Heart left ventricle (tissue), 16 donors: ENCODE measurements around the gene WWOX. TPM values are rescaled to one million over a fixed set of nuclear protein-coding genes. Genes with fewer than 3 reads are reported as not detected.

Source experiments
- ATAC-seq, 4 donors: fragments of 200-7000 bp; cut with Tn5 transposase; one replicate each; pipeline ENCODE4 v1.9.1; 2020 to 2022; ENCODE audit warnings: moderate library complexity in 4 of 4, mild to moderate bottlenecking in 3 of 4, moderate number of reproducible peaks in 1 of 4
- DNase-seq, 5 donors: peaks; one replicate each; pipeline ENCODE4 v3.0.0-alpha.2; 2020
- H3K27ac ChIP-seq, 12 donors: fragments of 200-600 bp; sonication (generic) in 4 of 12; one replicate each; pipeline versions ENCODE4 v1.5.0 to v1.8.0; 2016 to 2022; ENCODE audit warnings: mild to moderate bottlenecking in 2 of 12
- H3K27me3 ChIP-seq, 9 donors: fragments of 200-600 bp; sonication (generic) in 2 of 9; one replicate each; pipeline versions ENCODE4 v1.5.1 to v1.8.0; 2016 to 2022; ENCODE audit warnings: mild to moderate bottlenecking in 3 of 9
- H3K36me3 ChIP-seq, 9 donors: fragments of 200-600 bp; sonication (generic) in 2 of 9; one replicate each; pipeline versions ENCODE4 v1.5.0 to v1.8.0; 2018 to 2022; ENCODE audit warnings: mild to moderate bottlenecking in 2 of 9
- H3K4me1 ChIP-seq, 12 donors: fragments of 200-600 bp; sonication (generic) in 4 of 12; one replicate each; pipeline versions ENCODE4 v1.5.0 to v1.8.0; 2016 to 2022; ENCODE audit warnings: mild to moderate bottlenecking in 3 of 12
- H3K4me3 ChIP-seq, 12 donors: fragments of 200-600 bp; sonication (generic) in 4 of 12; one replicate each; pipeline versions ENCODE4 v1.5.0 to v1.8.0; 2017 to 2022; ENCODE audit warnings: mild to moderate bottlenecking in 9 of 12, moderate library complexity in 4 of 12
- H3K9me3 ChIP-seq, 12 donors: fragments of 200-600 bp; sonication (generic) in 4 of 12; one replicate each; pipeline versions ENCODE4 v1.5.0 to v1.8.0; 2016 to 2022; ENCODE audit warnings: mild to moderate bottlenecking in 1 of 12
- CTCF ChIP-seq, 12 donors: fragments of 200-600 bp; sonication (generic) in 4 of 12; IDR thresholded peaks; one replicate each; pipeline versions ENCODE4 v1.5.0 to v1.8.0; 2018 to 2022; ENCODE audit warnings: antibody characterized with exemption in 12 of 12, mild to moderate bottlenecking in 5 of 12
- POLR2A ChIP-seq, 2 donors: fragments of 450-650 bp; IDR thresholded peaks; one replicate each; pipeline ENCODE4 v1.6.1; 2017; ENCODE audit warnings: antibody characterized with exemption in 2 of 2, mild to moderate bottlenecking in 2 of 2, moderate library complexity in 2 of 2
- WGBS, 4 donors: extraction: QIAGEN DNeasy Blood & Tissue Kit in 2 of 4; methylation state at CpG; one replicate each; pipeline versions ENCODE4 v1.1.5 to v1.1.7; 2013 to 2018; 5-methylcytosine and 5-hydroxymethylcytosine counted together
- intact Hi-C, 10 donors: fragments of 100-400 bp; cut with DNase I; formaldehyde crosslinking; loops; one replicate each; pipeline versions ENCODE4 v1.11.1 to v1.14.2; 2022
- polyA plus RNA-seq, 2 donors: library from polyadenylated mRNA; stranded (reverse); fragments of 200-250 nt; gene quantifications; one replicate each; pipeline ENCODE4 v1.2.3, GENCODE V29; 2013
- total RNA-seq, 9 donors: library from RNA; depleted of rRNA in 2 of 9; stranded (reverse); fragments of >200 nt in 2 of 9; fragmentation: NEBNext Ultra II Directional in 3 of 9; extraction: Animal tissue kit (Norgen Biotek cat#: 25700) in 3 of 9; gene quantifications; one replicate each; pipeline versions ENCODE4 v1.1.0 to v1.2.4, GENCODE V29; 2016 to 2023
- donor health status: ischemic (EF 13 %, LVEDD 7.1; RV severe dilation, severe dysfunction).
- donor health status: healthy with polysubstance abuse.
- donor health status: DM: no; HTN: yes; CAD: no.
- donor health status: DM: no; HTN: no; CAD: no.
- donor health status: ischemic (EF 25% LVEDD 6.9; RV normal size, moderate dysfunction).
- donor health status: ischemic (EF 25% LVEDD 5.7; RV mildly dilated, moderate dysfunction).
- donor health status: healthy.
- donor health status: DM: yes; HTN: yes; CAD: no.
- donor health status: ischemic (EF 35%, LVEDD 5.7; RV mildly dilated, moderate dysfunction).
- donor health status: nonischemic (EF 11% LVEDD 7.7; RV severe dilation, severe dysfunction).
- donor health status: DM: yes; HTN: yes; CAD: no.
- donor health status: PGD.
- donor health status: ischemic (EF 29% LVEDD 5.4; RV normal size, mild dysfunction).
- donor health status: nonischemic (EF 23%, LVEDD 6.1; RV moderate dilation, normal function).

The WWOX gene
- total and polyA plus RNA-seq, 11 donors, result 4.3 to 18.3 (median 9.1) TPM

GRCh38 chr16:78823027-78823426 is 723.6 kb downstream of the WWOX start:
- Histone ChIP-seq H3K9me3 (no peaks in the 10 kb centered on the region), H3K4me3 (no peak overlapping the region), H3K4me1 (peaks cover 0 to 4% (median 3%) of the 10 kb centered on the region in 12 donors), H3K27me3 (no peaks in the 10 kb centered on the region), H3K27ac (no peak overlapping the region), H3K36me3 (no peaks in the 10 kb centered on the region)
- intact Hi-C loops, result no loop called here
- no peak for DNase-seq
- no peak for ATAC-seq
- TF ChIP-seq CTCF (IDR thresholded peaks at IDR 0.05) (no peak), POLR2A (IDR thresholded peaks at IDR 0.05) (no peak)
- WGBS, 4 donors, result 63 to 71% (median 65%) methylated on average over 6 of the region's 6 CpGs

- Histone ChIP-seq H3K27ac (no peak overlapping the region), H3K4me1 (no peaks in the 10 kb centered on the region), H3K36me3 (no peaks in the 10 kb centered on the region), H3K9me3 (no peaks in the 10 kb centered on the region), H3K4me3 (no peak overlapping the region), H3K27me3 (no peaks in the 10 kb centered on the region)
- intact Hi-C loops, result no loop called here
- no peak for TF ChIP-seq CTCF (IDR thresholded peaks at IDR 0.05)
- TF ChIP-seq POLR2A (IDR thresholded peaks at IDR 0.05), result no peak
- DNase-seq (no peak), ATAC-seq (no peak)
- WGBS, 4 donors, result 97 to 100% (median 99%) methylated on average over 1 of the region's 1 CpG
These were observed 729.8 kb downstream of the WWOX start for GRCh38 chr16:78829280-78829679.

- DNase-seq, result no peak
- ATAC-seq, result no peak
These were observed 731.1 kb downstream of the WWOX start for GRCh38 chr16:78830599-78830998.

GRCh38 chr16:78832100-78832499 is 732.6 kb downstream of the WWOX start:
- intact Hi-C loops, result no loop called here
- no peak for ATAC-seq
- Histone ChIP-seq H3K9me3 (no peaks in the 10 kb centered on the region), H3K4me1 (peaks cover 0 to 4% (median 0%) of the 10 kb centered on the region in 12 donors), H3K27ac (no peak overlapping the region), H3K36me3 (no peaks in the 10 kb centered on the region), H3K27me3 (no peaks in the 10 kb centered on the region), H3K4me3 (no peak overlapping the region)
- TF ChIP-seq POLR2A (IDR thresholded peaks at IDR 0.05), result no peak
- TF ChIP-seq CTCF (IDR thresholded peaks at IDR 0.05), result no peak
- no peak for DNase-seq
- WGBS, 4 donors, result 97 to 100% (median 98%) methylated on average over 2 of the region's 2 CpGs

More at GRCh38 chr16:78830599-78830998, 731.1 kb downstream of the WWOX start:
- TF ChIP-seq POLR2A (IDR thresholded peaks at IDR 0.05) (no peak), CTCF (IDR thresholded peaks at IDR 0.05) (no peak)
- Histone ChIP-seq H3K4me1 (no peaks in the 10 kb centered on the region), H3K9me3 (no peaks in the 10 kb centered on the region), H3K36me3 (no peaks in the 10 kb centered on the region), H3K4me3 (no peak overlapping the region), H3K27ac (no peak overlapping the region), H3K27me3 (no peaks in the 10 kb centered on the region)
- intact Hi-C loops, result no loop called here
- WGBS, 4 donors, result 80 to 88% (median 87%) methylated on average over 9 of the region's 9 CpGs
